ENCODE results near the gene MAGI1.

DNA sequence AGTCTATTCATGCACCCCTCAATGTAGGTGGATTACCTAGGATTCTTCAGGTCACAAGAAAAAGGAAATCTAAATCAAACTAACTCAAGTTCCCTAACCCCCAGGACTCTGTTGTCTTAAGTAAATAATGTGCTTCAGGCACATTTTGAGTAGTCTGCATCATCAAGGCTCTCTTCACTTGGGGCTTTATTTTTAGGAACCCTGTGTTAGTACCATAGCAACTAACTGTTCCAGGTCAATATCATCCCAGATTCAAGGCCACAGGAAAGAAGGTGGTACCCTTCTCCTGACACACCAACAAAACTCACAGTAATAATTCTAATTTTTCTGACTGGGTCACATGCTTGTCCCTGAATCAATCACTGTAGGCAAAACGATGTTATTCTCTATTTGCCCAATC is 218.1 kb downstream of the MAGI1 start:
- TF ChIP-seq POLR2AphosphoS5 (IDR thresholded peaks at IDR 0.05) (no peak), POLR2A (IDR thresholded peaks at IDR 0.05) (no peak)

Data from breast epithelium (tissue), 3 donors.